OCI-LY7 (cell line): ENCODE data around the gene ZYG11B.
"Not testable (repeated sequence)": the region's sequence is repeated elsewhere in the genome, so short reads cannot be mapped to it uniquely, and the experiment has no call there.

Experiments
- EZH2phosphoT487 ChIP-seq: fragments of 200-600 bp; sonication (generic); IDR thresholded peaks from 2 replicates; pipeline ENCODE4 v1.6.1; 2018; ENCODE audit warnings: low read depth, borderline replicate concordance, mild to moderate bottlenecking, mixed run types, antibody characterized with exemption, low read length, moderate library complexity, mixed read lengths
- TF ChIP-seq, protein P1 (sequence below): fragments of 200-600 bp; sonication (generic); conservative IDR thresholded peaks from 2 replicates; pipeline ENCODE4 v1.5.1; 2014; ENCODE audit warnings: mild to moderate bottlenecking, antibody characterized with exemption, low read length, moderate library complexity, mixed read lengths

DNA sequence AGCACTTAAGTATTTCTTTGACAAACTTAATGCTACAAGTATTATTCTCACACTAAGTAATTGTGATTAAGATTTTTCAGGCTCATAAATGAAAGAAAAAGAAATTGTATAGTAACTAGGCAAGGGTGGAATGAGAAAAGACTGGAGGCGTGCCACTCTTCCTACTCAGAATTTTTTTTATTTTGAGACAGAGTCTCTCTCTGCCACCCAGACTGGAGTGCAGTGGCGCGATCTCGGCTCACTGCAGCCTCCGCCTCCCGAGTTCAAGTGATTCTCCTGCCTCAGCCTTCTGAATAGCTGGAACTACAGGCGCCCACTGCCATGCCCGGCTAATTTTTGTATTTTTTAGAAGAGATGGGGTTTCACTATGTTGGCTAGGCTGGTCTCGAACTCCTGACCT lies 9.1 kb downstream of the ZYG11B start:
- TF ChIP-seq, protein P1, sequence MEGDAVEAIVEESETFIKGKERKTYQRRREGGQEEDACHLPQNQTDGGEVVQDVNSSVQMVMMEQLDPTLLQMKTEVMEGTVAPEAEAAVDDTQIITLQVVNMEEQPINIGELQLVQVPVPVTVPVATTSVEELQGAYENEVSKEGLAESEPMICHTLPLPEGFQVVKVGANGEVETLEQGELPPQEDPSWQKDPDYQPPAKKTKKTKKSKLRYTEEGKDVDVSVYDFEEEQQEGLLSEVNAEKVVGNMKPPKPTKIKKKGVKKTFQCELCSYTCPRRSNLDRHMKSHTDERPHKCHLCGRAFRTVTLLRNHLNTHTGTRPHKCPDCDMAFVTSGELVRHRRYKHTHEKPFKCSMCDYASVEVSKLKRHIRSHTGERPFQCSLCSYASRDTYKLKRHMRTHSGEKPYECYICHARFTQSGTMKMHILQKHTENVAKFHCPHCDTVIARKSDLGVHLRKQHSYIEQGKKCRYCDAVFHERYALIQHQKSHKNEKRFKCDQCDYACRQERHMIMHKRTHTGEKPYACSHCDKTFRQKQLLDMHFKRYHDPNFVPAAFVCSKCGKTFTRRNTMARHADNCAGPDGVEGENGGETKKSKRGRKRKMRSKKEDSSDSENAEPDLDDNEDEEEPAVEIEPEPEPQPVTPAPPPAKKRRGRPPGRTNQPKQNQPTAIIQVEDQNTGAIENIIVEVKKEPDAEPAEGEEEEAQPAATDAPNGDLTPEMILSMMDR, result not testable (repeated sequence)
- TF ChIP-seq EZH2phosphoT487, result not testable (repeated sequence)
